Measurements from ENCODE around the gene SLC1A2.

Gene SLC1A2

DNA sequence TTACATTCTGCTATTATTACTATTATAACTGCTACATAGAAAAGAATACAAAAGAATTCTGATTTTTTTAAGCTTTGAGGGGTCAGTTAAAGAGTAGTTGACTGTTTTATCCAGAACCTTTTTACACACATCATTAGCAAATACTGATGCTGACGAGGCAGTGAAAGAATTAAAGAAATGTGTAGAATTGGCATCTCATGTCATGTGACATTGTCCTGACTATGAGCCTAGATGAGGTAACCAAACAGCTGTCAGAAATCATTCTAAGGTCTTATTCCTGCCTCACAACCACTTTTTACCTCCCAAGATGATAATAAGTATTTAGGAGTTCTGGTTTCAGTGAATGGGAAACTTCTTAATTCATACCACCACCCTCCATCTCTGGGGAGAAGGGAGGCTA lies 121.0 kb downstream of the SLC1A2 start:
- no peak overlapping the region for H3K4me3 ChIP-seq (ENCODE audit: low read depth, low read length)
- DNase-seq (ENCODE audit: low read depth) = no peak
- TF ChIP-seq, protein P1, sequence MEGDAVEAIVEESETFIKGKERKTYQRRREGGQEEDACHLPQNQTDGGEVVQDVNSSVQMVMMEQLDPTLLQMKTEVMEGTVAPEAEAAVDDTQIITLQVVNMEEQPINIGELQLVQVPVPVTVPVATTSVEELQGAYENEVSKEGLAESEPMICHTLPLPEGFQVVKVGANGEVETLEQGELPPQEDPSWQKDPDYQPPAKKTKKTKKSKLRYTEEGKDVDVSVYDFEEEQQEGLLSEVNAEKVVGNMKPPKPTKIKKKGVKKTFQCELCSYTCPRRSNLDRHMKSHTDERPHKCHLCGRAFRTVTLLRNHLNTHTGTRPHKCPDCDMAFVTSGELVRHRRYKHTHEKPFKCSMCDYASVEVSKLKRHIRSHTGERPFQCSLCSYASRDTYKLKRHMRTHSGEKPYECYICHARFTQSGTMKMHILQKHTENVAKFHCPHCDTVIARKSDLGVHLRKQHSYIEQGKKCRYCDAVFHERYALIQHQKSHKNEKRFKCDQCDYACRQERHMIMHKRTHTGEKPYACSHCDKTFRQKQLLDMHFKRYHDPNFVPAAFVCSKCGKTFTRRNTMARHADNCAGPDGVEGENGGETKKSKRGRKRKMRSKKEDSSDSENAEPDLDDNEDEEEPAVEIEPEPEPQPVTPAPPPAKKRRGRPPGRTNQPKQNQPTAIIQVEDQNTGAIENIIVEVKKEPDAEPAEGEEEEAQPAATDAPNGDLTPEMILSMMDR (IDR thresholded peaks at IDR 0.05; ENCODE audit: low read depth, low read length) = no peak
- TF ChIP-seq MAX (IDR thresholded peaks at IDR 0.05; ENCODE audit: low read depth, low read length) = no peak
- TF ChIP-seq POLR2A (IDR thresholded peaks at IDR 0.05; ENCODE audit: extremely low read depth, insufficient read length) = no peak
- no peak for TF ChIP-seq MYC (IDR thresholded peaks at IDR 0.05; ENCODE audit: low read depth, low read length)

DNA sequence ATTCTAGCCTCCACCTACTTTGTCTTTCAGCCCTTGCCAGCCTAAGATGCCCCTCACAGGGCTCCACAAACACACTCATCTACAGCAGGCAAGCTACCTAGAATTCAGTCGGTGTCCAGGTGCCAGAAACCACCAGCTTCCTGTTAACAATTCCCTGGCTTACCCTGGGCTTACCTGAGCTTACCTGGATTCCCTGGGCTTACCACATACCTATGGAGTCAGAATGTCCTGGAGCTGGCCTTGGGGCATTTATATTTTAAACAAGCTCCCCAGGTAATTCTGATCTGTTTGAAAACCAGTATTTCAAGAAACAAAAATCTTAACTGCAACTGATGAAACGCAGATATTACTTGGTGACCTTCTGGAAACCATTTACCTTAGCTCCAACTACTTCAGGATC lies 123.6 kb downstream of the SLC1A2 start:
- no peak overlapping the region for H3K4me3 ChIP-seq (ENCODE audit: low read depth, low read length)
- no peak for DNase-seq (ENCODE audit: low read depth)
- TF ChIP-seq MAX (IDR thresholded peaks at IDR 0.05; ENCODE audit: low read depth, low read length) (no peak), MYC (IDR thresholded peaks at IDR 0.05; ENCODE audit: low read depth, low read length) (no peak), POLR2A (IDR thresholded peaks at IDR 0.05; ENCODE audit: extremely low read depth, insufficient read length) (no peak)

GRCh38 chr11:35293699-35294098 lies 125.7 kb downstream of the SLC1A2 start:
- H3K4me3 ChIP-seq (ENCODE audit: low read depth, low read length) = no peak overlapping the region
- DNase-seq (ENCODE audit: low read depth) = no peak
- no peak for TF ChIP-seq MAX (IDR thresholded peaks at IDR 0.05; ENCODE audit: low read depth, low read length)
- TF ChIP-seq POLR2A (IDR thresholded peaks at IDR 0.05; ENCODE audit: extremely low read depth, insufficient read length) = no peak
- TF ChIP-seq MYC (IDR thresholded peaks at IDR 0.05; ENCODE audit: low read depth, low read length) = no peak
- TF ChIP-seq, protein P1 (IDR thresholded peaks at IDR 0.05; ENCODE audit: low read depth, low read length) = no peak

DNA sequence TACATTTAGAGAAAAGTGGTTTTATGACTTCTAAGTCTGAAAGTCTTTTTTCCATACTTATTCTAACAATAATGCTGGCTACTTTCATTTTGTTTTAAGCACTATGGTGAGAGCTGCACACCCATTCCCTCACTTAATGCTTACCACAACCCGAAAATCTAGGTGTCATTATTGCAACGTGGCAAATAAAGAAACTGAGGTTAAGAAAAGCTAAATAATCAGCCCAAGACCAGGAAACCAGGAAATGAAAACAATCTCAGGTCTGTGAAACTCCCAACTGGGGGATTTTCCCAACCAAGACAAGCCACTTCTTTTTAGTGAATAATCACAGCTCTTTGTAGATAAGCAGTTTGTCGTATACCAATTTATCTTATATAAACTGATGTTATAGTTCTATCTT lies 126.3 kb downstream of the SLC1A2 start:
- no peak for DNase-seq (ENCODE audit: low read depth)
- no peak overlapping the region for H3K4me3 ChIP-seq (ENCODE audit: low read depth, low read length)
- TF ChIP-seq, protein P1 (IDR thresholded peaks at IDR 0.05; ENCODE audit: low read depth, low read length) = no peak
- TF ChIP-seq MYC (IDR thresholded peaks at IDR 0.05; ENCODE audit: low read depth, low read length) (no peak), MAX (IDR thresholded peaks at IDR 0.05; ENCODE audit: low read depth, low read length) (no peak), POLR2A (IDR thresholded peaks at IDR 0.05; ENCODE audit: extremely low read depth, insufficient read length) (no peak)

GRCh38 chr11:35292279-35292678 lies 127.1 kb downstream of the SLC1A2 start:
- TF ChIP-seq MYC (IDR thresholded peaks at IDR 0.05; ENCODE audit: low read depth, low read length) (no peak), POLR2A (IDR thresholded peaks at IDR 0.05; ENCODE audit: extremely low read depth, insufficient read length) (no peak), MAX (IDR thresholded peaks at IDR 0.05; ENCODE audit: low read depth, low read length) (no peak)
- TF ChIP-seq, protein P1 (IDR thresholded peaks at IDR 0.05; ENCODE audit: low read depth, low read length) = no peak
- H3K4me3 ChIP-seq (ENCODE audit: low read depth, low read length) = no peak overlapping the region
- no peak for DNase-seq (ENCODE audit: low read depth)

GRCh38 chr11:35290876-35291275 lies 128.5 kb downstream of the SLC1A2 start:
- H3K4me3 ChIP-seq (ENCODE audit: low read depth, low read length) = no peak overlapping the region
- DNase-seq (ENCODE audit: low read depth) = no peak
- TF ChIP-seq POLR2A (IDR thresholded peaks at IDR 0.05; ENCODE audit: extremely low read depth, insufficient read length) = no peak
- no peak for TF ChIP-seq MYC (IDR thresholded peaks at IDR 0.05; ENCODE audit: low read depth, low read length)

DNA sequence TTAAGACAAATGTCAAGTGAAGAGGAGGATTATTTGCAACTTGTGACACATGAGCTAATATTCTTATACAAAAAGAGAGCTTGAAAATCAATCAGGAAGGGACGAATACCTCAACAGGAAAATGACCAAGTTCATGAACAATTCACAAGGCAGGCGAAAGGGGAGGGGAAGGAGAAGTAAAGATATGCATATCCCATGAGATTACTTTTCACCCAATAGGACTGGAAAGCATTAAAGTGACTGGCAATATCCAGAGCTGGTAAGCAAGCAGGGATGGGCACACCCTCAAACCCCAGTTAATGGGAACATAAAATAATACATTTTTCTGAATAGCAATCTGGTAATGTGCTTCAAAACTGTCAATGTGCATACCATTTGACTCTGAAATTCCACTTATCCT lies 129.5 kb downstream of the SLC1A2 start:
- peak; percentile 5 for DNase-seq (ENCODE audit: low read depth)
- no peak for TF ChIP-seq MAX (IDR thresholded peaks at IDR 0.05; ENCODE audit: low read depth, low read length)
- TF ChIP-seq, protein P1 (IDR thresholded peaks at IDR 0.05; ENCODE audit: low read depth, low read length) = no peak
- TF ChIP-seq MYC (IDR thresholded peaks at IDR 0.05; ENCODE audit: low read depth, low read length) = no peak
- no peak for TF ChIP-seq POLR2A (IDR thresholded peaks at IDR 0.05; ENCODE audit: extremely low read depth, insufficient read length)
- H3K4me3 ChIP-seq (ENCODE audit: low read depth, low read length) = no peak overlapping the region
